Keratinocyte (primary cell): ENCODE measurements around the gene SPOCK1.

Experiments
- EZH2 ChIP-seq: IDR thresholded peaks from one replicate; pipeline ENCODE4 v1.6.1; 2012; ENCODE audit warnings: inconsistent platforms, mild to moderate bottlenecking, low read length, moderate library complexity
- TF ChIP-seq, protein P1 (sequence below), 3 experiments: IDR thresholded peaks in 1 of 3; conservative IDR thresholded peaks in 1 of 3; optimal IDR thresholded peaks in 1 of 3; 2 replicates in 2 of 3; 3 replicates in 1 of 3; pipeline versions ENCODE3 to v1.5.1; 2011; ENCODE audit warnings: low read length in 3 of 3, mild to moderate bottlenecking in 3 of 3, moderate library complexity in 2 of 3, control low read depth in 1 of 3, inconsistent platforms in 1 of 3; ENCODE audit not compliant: insufficient read depth in 2 of 3; ENCODE audit errors: extremely low read depth in 1 of 3

DNA sequence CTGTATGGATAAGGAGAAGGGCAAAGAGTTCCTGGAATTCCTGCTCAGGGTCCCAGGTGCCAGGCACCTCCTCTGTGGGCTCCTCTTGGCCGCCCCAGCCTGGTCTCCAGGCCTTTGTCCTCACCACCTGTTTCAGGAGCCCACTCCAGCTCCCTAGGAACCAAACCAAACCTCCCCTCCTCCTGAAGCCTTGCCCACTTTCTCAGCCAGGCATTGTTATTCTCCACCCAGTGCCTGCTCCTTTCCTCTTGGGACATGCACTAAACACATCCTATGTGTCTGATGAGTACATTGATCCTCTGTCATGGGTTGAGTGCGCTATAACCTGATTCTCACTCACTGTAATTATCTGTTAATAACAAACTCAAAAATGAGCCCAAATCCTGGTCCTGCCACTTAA lies 189.8 kb downstream of the SPOCK1 start:
- TF ChIP-seq, protein P1, sequence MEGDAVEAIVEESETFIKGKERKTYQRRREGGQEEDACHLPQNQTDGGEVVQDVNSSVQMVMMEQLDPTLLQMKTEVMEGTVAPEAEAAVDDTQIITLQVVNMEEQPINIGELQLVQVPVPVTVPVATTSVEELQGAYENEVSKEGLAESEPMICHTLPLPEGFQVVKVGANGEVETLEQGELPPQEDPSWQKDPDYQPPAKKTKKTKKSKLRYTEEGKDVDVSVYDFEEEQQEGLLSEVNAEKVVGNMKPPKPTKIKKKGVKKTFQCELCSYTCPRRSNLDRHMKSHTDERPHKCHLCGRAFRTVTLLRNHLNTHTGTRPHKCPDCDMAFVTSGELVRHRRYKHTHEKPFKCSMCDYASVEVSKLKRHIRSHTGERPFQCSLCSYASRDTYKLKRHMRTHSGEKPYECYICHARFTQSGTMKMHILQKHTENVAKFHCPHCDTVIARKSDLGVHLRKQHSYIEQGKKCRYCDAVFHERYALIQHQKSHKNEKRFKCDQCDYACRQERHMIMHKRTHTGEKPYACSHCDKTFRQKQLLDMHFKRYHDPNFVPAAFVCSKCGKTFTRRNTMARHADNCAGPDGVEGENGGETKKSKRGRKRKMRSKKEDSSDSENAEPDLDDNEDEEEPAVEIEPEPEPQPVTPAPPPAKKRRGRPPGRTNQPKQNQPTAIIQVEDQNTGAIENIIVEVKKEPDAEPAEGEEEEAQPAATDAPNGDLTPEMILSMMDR (optimal IDR thresholded peaks at IDR 0.05 in 1 of 3, IDR thresholded peaks at IDR 0.05 in 1 of 3, conservative IDR thresholded peaks at IDR 0.05 in 1 of 3; ENCODE audit: extremely low read depth in 1 of 3, insufficient read depth in 2 of 3, low read length in 3 of 3), result no peak
- TF ChIP-seq EZH2, result no peak
